Measurements from ENCODE around the gene CNIH3. TPM values are rescaled to one million over a fixed set of nuclear protein-coding genes. Genes with fewer than 3 reads are reported as not detected.

The CNIH3 gene
- total RNA-seq, 2 experiments from 2014 or later: 1.5 to 2.5 TPM

- Mint-ChIP-seq H3K4me1 (ENCODE audit: low read depth) (no peaks in the 10 kb centered on the region), H3K4me3 (no peak overlapping the region), H3K36me3 (ENCODE audit: low read depth) (no peaks in the 10 kb centered on the region), H3K9me3 (ENCODE audit: insufficient read depth) (no peaks in the 10 kb centered on the region), H3K27me3 (ENCODE audit: low read depth) (peaks cover 6% of the 10 kb centered on the region), H3K27ac (no peak overlapping the region)
- DNase-seq (no peak), ATAC-seq (no peak)
- ChIA-PET POLR2A (no interaction called here), CTCF (no interaction called here)
Measured at GRCh38 chr1:224651188-224651587, 35.1 kb downstream of the CNIH3 start.

GRCh38 chr1:224656392-224656791 lies 40.3 kb downstream of the CNIH3 start:
- Mint-ChIP-seq H3K4me1 (ENCODE audit: low read depth) (no peaks in the 10 kb centered on the region), H3K4me3 (no peak overlapping the region), H3K9me3 (ENCODE audit: insufficient read depth) (no peaks in the 10 kb centered on the region), H3K36me3 (ENCODE audit: low read depth) (no peaks in the 10 kb centered on the region), H3K27me3 (ENCODE audit: low read depth) (peaks cover 14% of the 10 kb centered on the region), H3K27ac (no peak overlapping the region)
- ChIA-PET CTCF (no interaction called here), POLR2A (no interaction called here)
- no peak for DNase-seq
- no peak for ATAC-seq

GRCh38 chr1:224660074-224660473 lies 44.0 kb downstream of the CNIH3 start:
- DNase-seq (no peak), ATAC-seq (no peak)
- H3K9me3 Mint-ChIP-seq (ENCODE audit: insufficient read depth): no peaks in the 10 kb centered on the region
- ChIA-PET POLR2A (no interaction called here), CTCF (interaction anchor here (1.5 kb wide), 1 partner anchor 16 kb away, joined by 3 read pairs; no protein-coding TSS in a partner anchor)
- H3K4me3 Mint-ChIP-seq: no peak overlapping the region
- peaks cover 21% of the 10 kb centered on the region for H3K27me3 Mint-ChIP-seq (ENCODE audit: low read depth)
- no peaks in the 10 kb centered on the region for H3K36me3 Mint-ChIP-seq (ENCODE audit: low read depth)
- no peaks in the 10 kb centered on the region for H3K4me1 Mint-ChIP-seq (ENCODE audit: low read depth)
- H3K27ac Mint-ChIP-seq: no peak overlapping the region

- ATAC-seq (no peak), DNase-seq (no peak)
- ChIA-PET CTCF (no interaction called here), POLR2A (no interaction called here)
- no peak overlapping the region for H3K4me3 Mint-ChIP-seq
- H3K4me1 Mint-ChIP-seq (ENCODE audit: low read depth): no peaks in the 10 kb centered on the region
- H3K9me3 Mint-ChIP-seq (ENCODE audit: insufficient read depth): no peaks in the 10 kb centered on the region
- no peaks in the 10 kb centered on the region for H3K36me3 Mint-ChIP-seq (ENCODE audit: low read depth)
- peaks cover 21% of the 10 kb centered on the region for H3K27me3 Mint-ChIP-seq (ENCODE audit: low read depth)
- H3K27ac Mint-ChIP-seq: no peak overlapping the region
Measured at GRCh38 chr1:224662870-224663269, 46.8 kb downstream of the CNIH3 start.

- H3K4me1 Mint-ChIP-seq (ENCODE audit: low read depth): no peaks in the 10 kb centered on the region
- H3K27me3 Mint-ChIP-seq (ENCODE audit: low read depth): peaks cover 15% of the 10 kb centered on the region
- no peak for ATAC-seq
- no peak overlapping the region for H3K27ac Mint-ChIP-seq
- H3K9me3 Mint-ChIP-seq (ENCODE audit: insufficient read depth): no peaks in the 10 kb centered on the region
- H3K36me3 Mint-ChIP-seq (ENCODE audit: low read depth): no peaks in the 10 kb centered on the region
- CTCF ChIA-PET: no interaction called here
- POLR2A ChIA-PET: no interaction called here
- no peak overlapping the region for H3K4me3 Mint-ChIP-seq
- DNase-seq: no peak
Measured at GRCh38 chr1:224665016-224665415, 48.9 kb downstream of the CNIH3 start.

- ChIA-PET CTCF (no interaction called here), POLR2A (no interaction called here)
- ATAC-seq (no peak), DNase-seq (no peak)
- Mint-ChIP-seq H3K36me3 (ENCODE audit: low read depth) (no peaks in the 10 kb centered on the region), H3K9me3 (ENCODE audit: insufficient read depth) (no peaks in the 10 kb centered on the region), H3K27ac (no peak overlapping the region), H3K27me3 (ENCODE audit: low read depth) (peaks cover 11% of the 10 kb centered on the region), H3K4me3 (no peak overlapping the region), H3K4me1 (ENCODE audit: low read depth) (no peaks in the 10 kb centered on the region)
Measured at GRCh38 chr1:224666078-224666477, 50.0 kb downstream of the CNIH3 start.

GRCh38 chr1:224666913-224667312 lies 50.8 kb downstream of the CNIH3 start:
- H3K4me3 Mint-ChIP-seq: no peak overlapping the region
- ChIA-PET POLR2A (no interaction called here), CTCF (no interaction called here)
- H3K27me3 Mint-ChIP-seq (ENCODE audit: low read depth): peaks cover 12% of the 10 kb centered on the region
- no peaks in the 10 kb centered on the region for H3K9me3 Mint-ChIP-seq (ENCODE audit: insufficient read depth)
- no peak for ATAC-seq
- H3K36me3 Mint-ChIP-seq (ENCODE audit: low read depth): no peaks in the 10 kb centered on the region
- no peak for DNase-seq
- H3K27ac Mint-ChIP-seq: no peak overlapping the region
- no peaks in the 10 kb centered on the region for H3K4me1 Mint-ChIP-seq (ENCODE audit: low read depth)

GRCh38 chr1:224668984-224669383 lies 52.9 kb downstream of the CNIH3 start:
- Mint-ChIP-seq H3K27ac (no peak overlapping the region), H3K9me3 (ENCODE audit: insufficient read depth) (no peaks in the 10 kb centered on the region), H3K4me1 (ENCODE audit: low read depth) (no peaks in the 10 kb centered on the region), H3K27me3 (ENCODE audit: low read depth) (peaks cover 11% of the 10 kb centered on the region), H3K36me3 (ENCODE audit: low read depth) (no peaks in the 10 kb centered on the region), H3K4me3 (no peak overlapping the region)
- ATAC-seq (no peak), DNase-seq (no peak)
- CTCF ChIA-PET: no interaction called here
- POLR2A ChIA-PET: no interaction called here

- Mint-ChIP-seq H3K4me1 (ENCODE audit: low read depth) (no peaks in the 10 kb centered on the region), H3K9me3 (ENCODE audit: insufficient read depth) (no peaks in the 10 kb centered on the region), H3K4me3 (no peak overlapping the region), H3K27ac (no peak overlapping the region), H3K27me3 (ENCODE audit: low read depth) (peaks cover 9% of the 10 kb centered on the region), H3K36me3 (ENCODE audit: low read depth) (no peaks in the 10 kb centered on the region)
- POLR2A ChIA-PET: no interaction called here
- ATAC-seq (no peak), DNase-seq (no peak)
- CTCF ChIA-PET: no interaction called here
Measured at GRCh38 chr1:224669403-224669802, 53.3 kb downstream of the CNIH3 start.

- POLR2A ChIA-PET: no interaction called here
- CTCF ChIA-PET: no interaction called here
Measured at GRCh38 chr1:224670506-224670905, 54.4 kb downstream of the CNIH3 start.

GRCh38 chr1:224671076-224671475 lies 55.0 kb downstream of the CNIH3 start:
- Mint-ChIP-seq H3K9me3 (ENCODE audit: insufficient read depth) (no peaks in the 10 kb centered on the region), H3K4me1 (ENCODE audit: low read depth) (no peaks in the 10 kb centered on the region), H3K27me3 (ENCODE audit: low read depth) (peaks cover 6% of the 10 kb centered on the region), H3K4me3 (no peak overlapping the region), H3K36me3 (ENCODE audit: low read depth) (no peaks in the 10 kb centered on the region), H3K27ac (no peak overlapping the region)
- ChIA-PET POLR2A (no interaction called here), CTCF (no interaction called here)
- DNase-seq (no peak), ATAC-seq (no peak)

More at GRCh38 chr1:224670506-224670905, 54.4 kb downstream of the CNIH3 start:
- H3K27me3 Mint-ChIP-seq (ENCODE audit: low read depth): peaks cover 7% of the 10 kb centered on the region
- no peaks in the 10 kb centered on the region for H3K4me1 Mint-ChIP-seq (ENCODE audit: low read depth)
- no peak for DNase-seq
- no peaks in the 10 kb centered on the region for H3K9me3 Mint-ChIP-seq (ENCODE audit: insufficient read depth)
- H3K4me3 Mint-ChIP-seq: no peak overlapping the region
- no peak for ATAC-seq
- H3K36me3 Mint-ChIP-seq (ENCODE audit: low read depth): no peaks in the 10 kb centered on the region
- no peak overlapping the region for H3K27ac Mint-ChIP-seq

GRCh38 chr1:224673141-224673540 lies 57.0 kb downstream of the CNIH3 start:
- no peak for DNase-seq
- H3K4me3 Mint-ChIP-seq: no peak overlapping the region
- H3K27ac Mint-ChIP-seq: no peak overlapping the region
- H3K9me3 Mint-ChIP-seq (ENCODE audit: insufficient read depth): no peaks in the 10 kb centered on the region
- POLR2A ChIA-PET: no interaction called here
- peaks cover 4% of the 10 kb centered on the region for H3K27me3 Mint-ChIP-seq (ENCODE audit: low read depth)
- CTCF ChIA-PET: interaction anchor here (0.5 kb wide), 1 partner anchor 222 kb away, joined by 4 read pairs; no protein-coding TSS in a partner anchor
- no peaks in the 10 kb centered on the region for H3K36me3 Mint-ChIP-seq (ENCODE audit: low read depth)
- ATAC-seq: no peak
- H3K4me1 Mint-ChIP-seq (ENCODE audit: low read depth): no peaks in the 10 kb centered on the region

- ChIA-PET POLR2A (no interaction called here), CTCF (no interaction called here)
- no peak overlapping the region for H3K27ac Mint-ChIP-seq
- H3K27me3 Mint-ChIP-seq (ENCODE audit: low read depth): peaks cover 4% of the 10 kb centered on the region
- ATAC-seq (no peak), DNase-seq (no peak)
- H3K4me3 Mint-ChIP-seq: no peak overlapping the region
- no peaks in the 10 kb centered on the region for H3K9me3 Mint-ChIP-seq (ENCODE audit: insufficient read depth)
- no peaks in the 10 kb centered on the region for H3K36me3 Mint-ChIP-seq (ENCODE audit: low read depth)
- H3K4me1 Mint-ChIP-seq (ENCODE audit: low read depth): no peaks in the 10 kb centered on the region
Measured at GRCh38 chr1:224675590-224675989, 59.5 kb downstream of the CNIH3 start.
